ENCODE data around the gene PGAP1. TPM values are rescaled to one million over a fixed set of nuclear protein-coding genes. Genes with fewer than 3 reads are reported as not detected.
A peak's percentile ranks its signal among the peaks of the same experiment; 100 is the strongest.

PGAP1 gene
- total RNA-seq, 2 experiments from 2014 or later, result 22.2 to 25.1 TPM

- Mint-ChIP-seq H3K4me1 (peaks cover 30% of the 10 kb centered on the region), H3K9me3 (ENCODE audit: low read depth) (no peaks in the 10 kb centered on the region), H3K27me3 (peaks cover 6% of the 10 kb centered on the region), H3K27ac (peak overlapping the region; percentile 63), H3K36me3 (ENCODE audit: low read depth) (peaks cover 10% of the 10 kb centered on the region), H3K4me3 (no peak overlapping the region)
- intact Hi-C loops (cut with DNase I, micrococcal nuclease), result loop anchor here in 1 of 2 experiments (2.0 kb wide), 1 partner anchor 19 kb away; no protein-coding TSS in a partner anchor
- ATAC-seq (no peak), DNase-seq (no peak)
- CTCF ChIA-PET, result interaction anchor here (0.8 to 0.9 kb wide), 2 partner anchors 19 to 465 kb away, joined by 3 to 5 read pairs; no protein-coding TSS in a partner anchor
- POLR2A ChIA-PET, result interaction anchor here (1.0 kb wide), 1 partner anchor 126 kb away, joined by 3 read pairs; no protein-coding TSS in a partner anchor
Measured at GRCh38 chr2:196801674-196802261, 124.7 kb downstream of the PGAP1 start.

- Mint-ChIP-seq H3K4me3 (peak overlapping the region; percentile 85), H3K9me3 (ENCODE audit: low read depth) (no peaks in the 10 kb centered on the region), H3K27me3 (peaks cover 2% of the 10 kb centered on the region), H3K36me3 (ENCODE audit: low read depth) (peaks cover 25% of the 10 kb centered on the region), H3K4me1 (peaks cover 38% of the 10 kb centered on the region), H3K27ac (peak overlapping the region; percentile 97)
- POLR2A ChIA-PET, result interaction anchor here (0.7 to 1.2 kb wide), 4 partner anchors 129 to 701 kb away, joined by 3 to 7 read pairs (median 4); partner anchors contain the start of gene HSPD1
- intact Hi-C loops (cut with DNase I, micrococcal nuclease), result loop anchor here in 1 of 2 experiments (1.0 to 5.0 kb wide), 5 partner anchors 128 to 703 kb away; partner anchors contain the start of genes CCDC150, COQ10B and HSPE1
- DNase-seq (no peak), ATAC-seq (peak; percentile 5)
- CTCF ChIA-PET, result interaction anchor here (0.5 to 2.1 kb wide), 11 partner anchors 14 to 698 kb away, joined by 3 to 9 read pairs (median 4); no protein-coding TSS in a partner anchor
Measured at GRCh38 chr2:196798980-196799379, 127.5 kb downstream of the PGAP1 start.

- intact Hi-C loops (cut with DNase I, micrococcal nuclease), result loop anchor here in 1 of 2 experiments (5.0 kb wide), 1 partner anchor 604 kb away; no protein-coding TSS in a partner anchor
- ChIA-PET CTCF (interaction anchor here (0.6 to 0.7 kb wide), 2 partner anchors 339 to 586 kb away, joined by 3 read pairs; no protein-coding TSS in a partner anchor), POLR2A (no interaction called here)
- H3K9me3 Mint-ChIP-seq (ENCODE audit: low read depth), result no peaks in the 10 kb centered on the region
- peaks cover 19% of the 10 kb centered on the region for H3K4me1 Mint-ChIP-seq
- no peak for DNase-seq
- ATAC-seq, result no peak
- no peak overlapping the region for H3K4me3 Mint-ChIP-seq
- no peaks in the 10 kb centered on the region for H3K27me3 Mint-ChIP-seq
- H3K36me3 Mint-ChIP-seq (ENCODE audit: low read depth), result peaks cover 57% of the 10 kb centered on the region
- no peak overlapping the region for H3K27ac Mint-ChIP-seq
Measured at GRCh38 chr2:196792865-196793264, 133.6 kb downstream of the PGAP1 start.

GRCh38 chr2:196783431-196784094 is 142.9 kb downstream of the PGAP1 start:
- H3K4me1 Mint-ChIP-seq, result peaks cover 16% of the 10 kb centered on the region
- H3K9me3 Mint-ChIP-seq (ENCODE audit: low read depth), result no peaks in the 10 kb centered on the region
- H3K4me3 Mint-ChIP-seq, result peak overlapping the region; percentile 6
- intact Hi-C loops (cut with DNase I, micrococcal nuclease), result no loop called here
- H3K36me3 Mint-ChIP-seq (ENCODE audit: low read depth), result peaks cover 37% of the 10 kb centered on the region
- peak; percentile 77 for DNase-seq
- no peaks in the 10 kb centered on the region for H3K27me3 Mint-ChIP-seq
- ChIA-PET CTCF (interaction anchor here (1.0 kb wide), 1 partner anchor 13 kb away, joined by 3 read pairs; no protein-coding TSS in a partner anchor), POLR2A (no interaction called here)
- peak; percentile 95 for ATAC-seq
- H3K27ac Mint-ChIP-seq, result peak overlapping the region; percentile 82

Other genes with a start within 250 kb of the PGAP1 start
- gene GTF3C3, start 127.0 kb downstream of the PGAP1 start, total RNA-seq, result 10 to 100 TPM; 55.4 to 83.5 TPM
- under 1 TPM; 0.09 to 0.25 TPM for gene C2orf66, start 117.4 kb downstream of the PGAP1 start, total RNA-seq